HepG2 (cell line): Measurements from ENCODE around the gene SRP72. TPM values are rescaled to one million over a fixed set of nuclear protein-coding genes. Genes with fewer than 3 reads are reported as not detected.

Experiments used
- ATAC-seq: fragments of 200-7000 bp; cut with Tn5 transposase; 3 replicates; pipeline ENCODE4 v1.9.1; 2020; ENCODE audit warnings: mild to moderate bottlenecking, moderate library complexity
- BruUV-seq: library from RNA; stranded (reverse); fragments of 400-500 nt; replicated peaks from 2 replicates; lab custom pipeline; 2021; lab: Mats Ljungman, UMichigan
- CTCF ChIA-PET: fragments of 300-600 bp; formaldehyde crosslinking; extraction: SDS; loops from one replicate; lab custom pipeline; 2021; ENCODE audit warnings: low total read pairs, inconsistent platforms, low intra/inter-chr PET ratio; lab: Yijun Ruan, JAX
- POLR2A ChIA-PET: fragments of 350-600 bp; sonication (Branson Sonifier 250); formaldehyde crosslinking; loops from one replicate; lab custom pipeline; 2020; ENCODE audit warnings: antibody characterized with exemption, inconsistent platforms; lab: Yijun Ruan, JAX
- DNase-seq: peaks from one replicate; pipeline ENCODE4 v3.0.0-alpha.2; 2015; ENCODE audit warnings: low spot score
- FAIRE-seq: peaks from 3 replicates; lab custom pipeline; 2011; peaks lifted over from hg19 to GRCh38; lab: Jason Lieb, UNC
- H2AFZ ChIP-seq: one replicate; pipeline ENCODE4 v1.6.1; 2011; ENCODE audit warnings: low read length, inconsistent platforms
- H3K27ac ChIP-seq: fragments of 300-600 bp; 3 replicates; pipeline ENCODE4 v1.8.0; 2011; ENCODE audit warnings: mixed run types, mild to moderate bottlenecking, mixed read lengths, low read length, inconsistent platforms; ENCODE audit not compliant: insufficient read depth; ENCODE audit errors: extremely low read length
- H3K27me3 ChIP-seq, 2 experiments: fragments of 200-600 bp in 1 of 2; 2 replicates in 1 of 2; 3 replicates in 1 of 2; pipeline versions ENCODE4 v1.6.0 to v1.8.0; 2011; ENCODE audit warnings: low read length in 2 of 2, mild to moderate bottlenecking in 2 of 2, moderate library complexity in 2 of 2, inconsistent platforms in 1 of 2; ENCODE audit not compliant: insufficient read depth in 2 of 2, control insufficient read depth in 1 of 2
- H3K36me3 ChIP-seq, 2 experiments: fragments of 200-600 bp in 1 of 2; replicated peaks in 1 of 2; 2 replicates in 1 of 2; 3 replicates in 1 of 2; pipeline versions ENCODE4 v1.5.1 to v1.8.0; 2011; ENCODE audit warnings: low read length in 2 of 2, inconsistent platforms in 1 of 2; ENCODE audit not compliant: insufficient read depth in 2 of 2, control insufficient read depth in 1 of 2
- H3K4me1 ChIP-seq: 2 replicates; pipeline ENCODE4 v1.5.1; 2012; ENCODE audit warnings: low read length, inconsistent platforms; ENCODE audit not compliant: insufficient read depth
- H3K4me2 ChIP-seq: 2 replicates; pipeline ENCODE4 v1.6.0; 2011; ENCODE audit warnings: low read depth, low read length, inconsistent platforms
- H3K4me3 ChIP-seq, 3 experiments: fragments of 200-600 bp in 1 of 3; sonication (generic), shearing (Covaris generic) in 1 of 3; replicated peaks in 1 of 3; 2 replicates each; pipeline ENCODE4 v1.5.1; 2011 to 2016; ENCODE audit warnings: low read length in 3 of 3, inconsistent platforms in 2 of 3, low read depth in 2 of 3, mild to moderate bottlenecking in 2 of 3, control low read depth in 1 of 3, mixed read lengths in 1 of 3; ENCODE audit not compliant: insufficient read depth in 1 of 3
- H3K79me2 ChIP-seq: one replicate; pipeline ENCODE4 v1.6.1; 2011; ENCODE audit warnings: low read length, inconsistent platforms; ENCODE audit not compliant: insufficient read depth
- H3K9ac ChIP-seq: 2 replicates; pipeline ENCODE4 v1.6.0; 2011; ENCODE audit warnings: mild to moderate bottlenecking, low read depth, low read length, inconsistent platforms; ENCODE audit not compliant: insufficient read depth
- H3K9me3 ChIP-seq: 2 replicates; pipeline ENCODE4 v1.5.1; 2012; ENCODE audit warnings: mild to moderate bottlenecking, low read length
- H4K20me1 ChIP-seq: 2 replicates; pipeline ENCODE4 v1.6.0; 2011; ENCODE audit warnings: inconsistent platforms, mild to moderate bottlenecking, low read length, moderate library complexity; ENCODE audit not compliant: insufficient read depth
- ARNTL ChIP-seq: sonication (generic); formaldehyde crosslinking; IDR thresholded peaks from 2 replicates; pipeline ENCODE4 v1.4.0; 2020; ENCODE audit warnings: mild to moderate bottlenecking, missing genetic modification reagents
- ATF7 ChIP-seq, 2 experiments: fragments of 450-650 bp in 1 of 2; sonication (generic) in 1 of 2; formaldehyde crosslinking in 1 of 2; IDR thresholded peaks; 2 replicates each; pipeline versions ENCODE4 v1.4.0 to v1.6.1; 2016 to 2020; ENCODE audit warnings: antibody characterized with exemption in 1 of 2, mild to moderate bottlenecking in 1 of 2, missing genetic modification reagents in 1 of 2
- CBFB ChIP-seq: sonication (generic); formaldehyde crosslinking; IDR thresholded peaks from 2 replicates; pipeline ENCODE4 v1.4.0; 2020; ENCODE audit warnings: missing genetic modification reagents
- CREM ChIP-seq, 2 experiments: sonication (generic) in 1 of 2; formaldehyde crosslinking in 1 of 2; IDR thresholded peaks; 2 replicates each; pipeline versions ENCODE4 v1.4.0 to v1.6.1; 2016 to 2020; ENCODE audit warnings: antibody characterized with exemption in 1 of 2, mild to moderate bottlenecking in 1 of 2, missing genetic modification reagents in 1 of 2
- FLYWCH1 ChIP-seq: sonication (generic); formaldehyde crosslinking; IDR thresholded peaks from 2 replicates; pipeline ENCODE4 v1.8.1; 2023; ENCODE audit warnings: mild to moderate bottlenecking, missing genetic modification reagents
- GFI1 ChIP-seq: sonication (generic); formaldehyde crosslinking; IDR thresholded peaks from 2 replicates; pipeline ENCODE4 v1.5.0; 2020; ENCODE audit warnings: missing genetic modification reagents, mild to moderate bottlenecking, borderline replicate concordance
- JARID2 ChIP-seq: sonication (generic); formaldehyde crosslinking; IDR thresholded peaks from 2 replicates; pipeline ENCODE4 v1.8.1; 2023; ENCODE audit warnings: missing genetic modification reagents, inconsistent platforms; ENCODE audit not compliant: insufficient replicate concordance
- JUNB ChIP-seq: sonication (generic); formaldehyde crosslinking; IDR thresholded peaks from 2 replicates; pipeline ENCODE4 v1.8.0; 2022; ENCODE audit warnings: missing genetic modification reagents, mild to moderate bottlenecking, borderline replicate concordance
- KLF11 ChIP-seq: IDR thresholded peaks from 2 replicates; pipeline ENCODE4 v1.6.1; 2016; ENCODE audit warnings: missing compliant biosample characterization
- SP2 ChIP-seq: sonication (generic); formaldehyde crosslinking; IDR thresholded peaks from 2 replicates; pipeline ENCODE4 v1.5.1; 2020; ENCODE audit warnings: mild to moderate bottlenecking, missing genetic modification reagents
- TBP ChIP-seq: sonication (generic); formaldehyde crosslinking; IDR thresholded peaks from 2 replicates; pipeline ENCODE4 v1.5.0; 2020; ENCODE audit warnings: missing genetic modification reagents
- YEATS4 ChIP-seq: sonication (generic); formaldehyde crosslinking; IDR thresholded peaks from 2 replicates; pipeline ENCODE4 v1.4.0; 2020; ENCODE audit warnings: missing genetic modification reagents, borderline replicate concordance
- ZNF3 ChIP-seq: IDR thresholded peaks from 2 replicates; pipeline ENCODE4 v1.7.0; 2017; ENCODE audit warnings: inconsistent platforms
- ZNF432 ChIP-seq: sonication (generic); formaldehyde crosslinking; IDR thresholded peaks from 2 replicates; pipeline ENCODE4 v1.5.0; 2020; ENCODE audit warnings: missing genetic modification reagents, mild to moderate bottlenecking, borderline replicate concordance
- ZNF660 ChIP-seq: sonication (generic); formaldehyde crosslinking; IDR thresholded peaks from 2 replicates; pipeline ENCODE4 v1.5.1; 2020; ENCODE audit warnings: mild to moderate bottlenecking, low read depth, missing genetic modification reagents, borderline replicate concordance
- ZNF772 ChIP-seq: sonication (generic); formaldehyde crosslinking; IDR thresholded peaks from 2 replicates; pipeline ENCODE4 v1.5.0; 2020; ENCODE audit warnings: mild to moderate bottlenecking, missing genetic modification reagents
- WGBS: methylation state at CpG from one replicate; pipeline ENCODE4 v1.1.6; 2017; ENCODE audit warnings: low lambda C conversion rate; 5-methylcytosine and 5-hydroxymethylcytosine counted together
- in situ Hi-C: cut with HindIII; loops from 2 replicates; pipeline ENCODE4 v1.10.0; 2017; ENCODE audit warnings: low pct_unique_long_range_greater_than_20kb; ENCODE audit not compliant: extremely low pct_ligation_motif_present
- intact Hi-C: fragments of 100-400 bp; cut with micrococcal nuclease; formaldehyde crosslinking; loops from one replicate; pipeline ENCODE4 v1.10.0; 2022; ENCODE audit not compliant: unreplicated experiment
- polyA plus RNA-seq, 8 experiments: library from polyadenylated mRNA; depleted of rRNA in 3 of 8; stranded (reverse) in 7 of 8; unstranded in 1 of 8; fragments of >200 nt; fragmentation: Illumina TruSeq in 4 of 8; extraction: Trizol in 4 of 8; gene quantifications; 2 replicates each; pipeline versions ENCODE4 v1.2.1 to v1.2.3, GENCODE V29; 2011 to 2016; ENCODE audit warnings: low read depth in 4 of 8, missing spikeins in 1 of 8, mixed read lengths in 1 of 8; ENCODE audit not compliant: insufficient read depth in 1 of 8
- total RNA-seq, 5 experiments: library from RNA; depleted of rRNA; stranded (reverse); fragments of >200 nt; fragmentation: Illumina TruSeq; extraction: Trizol; gene quantifications; 2 replicates each; pipeline ENCODE4 v1.2.3, GENCODE V29; 2016; ENCODE audit warnings: low read depth in 1 of 5
- TF ChIP-seq, protein P1 (sequence below): sonication (generic); formaldehyde crosslinking; conservative IDR thresholded peaks from 2 replicates; pipeline ENCODE4 v1.4.0; 2020; ENCODE audit warnings: missing genetic modification reagents

Gene SRP72
- total and polyA plus RNA-seq, 2 of the 13 experiments (the other 11 are each of a cell fraction or from before 2014, with no cell fraction given) = 64.9 to 75.6 TPM

DNA sequence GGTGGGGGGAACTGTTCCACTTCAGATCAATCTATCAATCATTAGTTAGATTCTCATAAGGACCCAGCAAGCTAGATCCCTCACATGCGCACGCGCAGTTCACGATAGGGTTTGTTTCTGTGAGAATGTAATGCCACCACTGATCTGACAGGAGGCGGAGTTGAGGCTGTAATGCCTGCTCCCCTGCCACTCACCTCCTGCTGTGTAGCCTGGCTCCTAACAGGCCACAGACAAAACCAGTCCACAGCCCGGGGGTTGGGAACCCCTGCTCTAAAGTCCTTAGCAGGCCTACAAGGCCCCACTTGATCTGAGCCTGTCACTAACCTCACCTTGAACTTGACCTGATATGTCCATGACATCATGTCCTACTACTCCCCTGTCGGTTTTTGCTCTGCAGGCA, 68.5 kb downstream of the SRP72 start:
- no peak overlapping the region for H3K4me3 ChIP-seq
- TF ChIP-seq SP2 (CRISPR knock-in tag) (no peak), ATF7 (IDR thresholded peaks at IDR 0.05) (peak; percentile 31; the same call in 1 of the 2 replicates), ATF7 (CRISPR knock-in tag; IDR thresholded peaks at IDR 0.05) (no peak), CREM (IDR thresholded peaks at IDR 0.05) (no peak), CREM (CRISPR knock-in tag; IDR thresholded peaks at IDR 0.05) (no peak), ZNF3 (no peak), JUNB (no peak), ARNTL (CRISPR knock-in tag) (no peak), GFI1 (CRISPR knock-in tag) (no peak)
- TF ChIP-seq, all 625 proteins: peak for 1
- CTCF ChIA-PET = interaction anchor here (0.9 kb wide), 1 partner anchor 264 kb away, joined by 3 read pairs; no protein-coding TSS in a partner anchor
- in situ Hi-C loops (no loop called here), intact Hi-C loops (no loop called here)
- H3K9ac ChIP-seq = no peak overlapping the region
- H4K20me1 ChIP-seq = no peaks in the 10 kb centered on the region
- FAIRE-seq = no peak
- no peak for DNase-seq
- POLR2A ChIA-PET = no interaction called here
- H3K27ac ChIP-seq = no peak overlapping the region
- BruUV-seq = no TSS peak
- peaks cover 0 to 21% of the 10 kb centered on the region in 2 experiments; a peak in 3 of 5 replicates for H3K27me3 ChIP-seq
- WGBS = 70% methylated on average over 5 of the region's 7 CpGs
- H3K4me2 ChIP-seq = no peak overlapping the region
- H3K9me3 ChIP-seq = no peaks in the 10 kb centered on the region
- no peak for ATAC-seq
- H2AFZ ChIP-seq = no peak overlapping the region
- H3K36me3 ChIP-seq = no peaks in the 10 kb centered on the region
- H3K79me2 ChIP-seq = no peaks in the 10 kb centered on the region
- peaks cover 5% of the 10 kb centered on the region for H3K4me1 ChIP-seq

DNA sequence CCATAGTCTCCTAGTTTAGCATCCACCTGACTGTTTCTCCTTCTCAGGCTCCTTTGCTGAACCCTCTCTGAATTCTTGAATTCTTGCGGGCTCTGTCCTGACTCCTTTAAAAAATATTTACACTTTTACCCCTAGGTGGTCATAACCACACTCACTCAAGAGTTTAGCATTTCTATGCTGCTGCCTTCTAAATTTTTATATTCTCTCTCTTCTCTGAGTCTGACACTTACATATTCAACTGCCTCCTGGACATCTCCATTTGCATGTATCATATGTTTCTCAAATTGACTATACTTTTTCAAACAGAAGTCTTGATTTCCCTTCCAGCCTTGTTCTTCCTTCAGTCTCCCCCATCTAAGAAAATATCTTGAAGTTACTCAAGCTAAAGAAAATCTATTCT, 69.7 kb downstream of the SRP72 start:
- in situ Hi-C loops (no loop called here), intact Hi-C loops (no loop called here)
- no peak overlapping the region for H3K27ac ChIP-seq
- no peaks in the 10 kb centered on the region for H4K20me1 ChIP-seq
- CTCF ChIA-PET = no interaction called here
- H3K4me2 ChIP-seq = no peak overlapping the region
- H3K27me3 ChIP-seq = peaks cover 0 to 9% of the 10 kb centered on the region in 2 experiments; a peak in 3 of 5 replicates
- H3K36me3 ChIP-seq = no peaks in the 10 kb centered on the region
- no peaks in the 10 kb centered on the region for H3K9me3 ChIP-seq
- no peak for DNase-seq
- H3K4me1 ChIP-seq = no peaks in the 10 kb centered on the region
- POLR2A ChIA-PET = no interaction called here
- no peak overlapping the region for H3K4me3 ChIP-seq
- no peak overlapping the region for H2AFZ ChIP-seq
- BruUV-seq = no TSS peak
- ATAC-seq = no peak
- no peaks in the 10 kb centered on the region for H3K79me2 ChIP-seq
- 9% methylated on average over 1 of the region's 1 CpG for WGBS
- no peak for FAIRE-seq
- H3K9ac ChIP-seq = no peak overlapping the region
- TF ChIP-seq TBP (CRISPR knock-in tag) = no peak
- no peak for TF ChIP-seq CBFB (CRISPR knock-in tag)
- TF ChIP-seq YEATS4 (CRISPR knock-in tag) = no peak
- no peak for TF ChIP-seq ZNF432 (CRISPR knock-in tag)
- no peak for TF ChIP-seq JARID2
- no peak for TF ChIP-seq ZNF772 (CRISPR knock-in tag)
- TF ChIP-seq KLF11 (CRISPR knock-in tag) = no peak
- TF ChIP-seq, protein P1, sequence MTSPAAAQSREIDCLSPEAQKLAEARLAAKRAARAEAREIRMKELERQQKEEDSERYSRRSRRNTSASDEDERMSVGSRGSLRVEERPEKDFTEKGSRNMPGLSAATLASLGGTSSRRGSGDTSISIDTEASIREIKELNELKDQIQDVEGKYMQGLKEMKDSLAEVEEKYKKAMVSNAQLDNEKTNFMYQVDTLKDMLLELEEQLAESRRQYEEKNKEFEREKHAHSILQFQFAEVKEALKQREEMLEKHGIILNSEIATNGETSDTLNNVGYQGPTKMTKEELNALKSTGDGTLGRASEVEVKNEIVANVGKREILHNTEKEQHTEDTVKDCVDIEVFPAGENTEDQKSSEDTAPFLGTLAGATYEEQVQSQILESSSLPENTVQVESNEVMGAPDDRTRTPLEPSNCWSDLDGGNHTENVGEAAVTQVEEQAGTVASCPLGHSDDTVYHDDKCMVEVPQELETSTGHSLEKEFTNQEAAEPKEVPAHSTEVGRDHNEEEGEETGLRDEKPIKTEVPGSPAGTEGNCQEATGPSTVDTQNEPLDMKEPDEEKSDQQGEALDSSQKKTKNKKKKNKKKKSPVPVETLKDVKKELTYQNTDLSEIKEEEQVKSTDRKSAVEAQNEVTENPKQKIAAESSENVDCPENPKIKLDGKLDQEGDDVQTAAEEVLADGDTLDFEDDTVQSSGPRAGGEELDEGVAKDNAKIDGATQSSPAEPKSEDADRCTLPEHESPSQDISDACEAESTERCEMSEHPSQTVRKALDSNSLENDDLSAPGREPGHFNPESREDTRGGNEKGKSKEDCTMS = no peak
- TF ChIP-seq FLYWCH1 = no peak
- TF ChIP-seq ZNF660 (CRISPR knock-in tag) = no peak
